Glutamatergic neuron (in vitro differentiated cells): ENCODE data around the gene RAPGEF6. TPM values are rescaled to one million over a fixed set of nuclear protein-coding genes. Genes with fewer than 3 reads are reported as not detected.

ENCODE experiments used
- DNase-seq: peaks from one replicate; pipeline ENCODE4 v3.0.0; 2022
- H3K27ac Mint-ChIP-seq: one replicate; pipeline ENCODE4 v1.8.0; 2020; ENCODE audit warnings: mild to moderate bottlenecking, mixed read lengths, inconsistent platforms; ENCODE audit not compliant: unreplicated experiment
- H3K27me3 Mint-ChIP-seq: one replicate; pipeline ENCODE4 v1.8.0; 2020; ENCODE audit warnings: mild to moderate bottlenecking, moderate library complexity, mixed read lengths, inconsistent platforms; ENCODE audit not compliant: unreplicated experiment
- H3K36me3 Mint-ChIP-seq: one replicate; pipeline ENCODE4 v1.8.0; 2020; ENCODE audit warnings: mild to moderate bottlenecking, mixed read lengths, inconsistent platforms; ENCODE audit not compliant: unreplicated experiment
- H3K4me1 Mint-ChIP-seq: one replicate; pipeline ENCODE4 v1.8.0; 2020; ENCODE audit warnings: mild to moderate bottlenecking, low read depth, mixed read lengths, inconsistent platforms; ENCODE audit not compliant: unreplicated experiment
- H3K4me3 Mint-ChIP-seq: one replicate; pipeline ENCODE4 v1.8.0; 2020; ENCODE audit warnings: mild to moderate bottlenecking, mixed read lengths, inconsistent platforms; ENCODE audit not compliant: unreplicated experiment
- H3K9me3 Mint-ChIP-seq: one replicate; pipeline ENCODE4 v1.8.0; 2020; ENCODE audit warnings: mild to moderate bottlenecking, moderate library complexity, mixed read lengths, inconsistent platforms; ENCODE audit not compliant: unreplicated experiment
- CTCF ChIP-seq: fragments of 200-600 bp; sonication (generic); IDR thresholded peaks from one replicate; pipeline ENCODE4 v1.5.0; 2021; ENCODE audit not compliant: partially characterized antibody, unreplicated experiment
- total RNA-seq: library from RNA; stranded (reverse); fragmentation: NEBNext Ultra II Directional; extraction: Animal tissue kit (Norgen Biotek cat#: 25700); gene quantifications from one replicate; pipeline ENCODE4 v1.2.1, GENCODE V29; 2021; ENCODE audit not compliant: unreplicated experiment

The RAPGEF6 gene
- total RNA-seq, 1 donor from 2014 or later = 278 TPM

GRCh38 chr5:131550606-131551005 is 84.4 kb downstream of the RAPGEF6 start:
- Mint-ChIP-seq H3K36me3 (no peaks in the 10 kb centered on the region), H3K4me1 (peaks cover 5% of the 10 kb centered on the region), H3K27me3 (no peaks in the 10 kb centered on the region), H3K9me3 (no peaks in the 10 kb centered on the region), H3K27ac (no peak overlapping the region), H3K4me3 (no peak overlapping the region)
- no peak for DNase-seq
- no peak for TF ChIP-seq CTCF

GRCh38 chr5:131548176-131548575 is 86.9 kb downstream of the RAPGEF6 start:
- peaks cover 5% of the 10 kb centered on the region for H3K4me1 Mint-ChIP-seq
- H3K27ac Mint-ChIP-seq = no peak overlapping the region
- H3K36me3 Mint-ChIP-seq = no peaks in the 10 kb centered on the region
- H3K4me3 Mint-ChIP-seq = no peak overlapping the region
- no peaks in the 10 kb centered on the region for H3K9me3 Mint-ChIP-seq
- no peak for TF ChIP-seq CTCF
- no peak for DNase-seq
- no peaks in the 10 kb centered on the region for H3K27me3 Mint-ChIP-seq

- no peak for DNase-seq
- H3K36me3 Mint-ChIP-seq = no peaks in the 10 kb centered on the region
- H3K4me1 Mint-ChIP-seq = peaks cover 7% of the 10 kb centered on the region
- no peak overlapping the region for H3K4me3 Mint-ChIP-seq
- H3K9me3 Mint-ChIP-seq = no peaks in the 10 kb centered on the region
- no peak overlapping the region for H3K27ac Mint-ChIP-seq
- H3K27me3 Mint-ChIP-seq = no peaks in the 10 kb centered on the region
- TF ChIP-seq CTCF = no peak
Measured at GRCh38 chr5:131545845-131546244, 89.2 kb downstream of the RAPGEF6 start.

GRCh38 chr5:131542723-131543122 is 92.3 kb downstream of the RAPGEF6 start:
- TF ChIP-seq CTCF = no peak
- H3K9me3 Mint-ChIP-seq = peaks cover under 1% of the 10 kb centered on the region
- H3K36me3 Mint-ChIP-seq = no peaks in the 10 kb centered on the region
- no peak overlapping the region for H3K27ac Mint-ChIP-seq
- H3K4me3 Mint-ChIP-seq = no peak overlapping the region
- no peaks in the 10 kb centered on the region for H3K27me3 Mint-ChIP-seq
- no peak for DNase-seq
- H3K4me1 Mint-ChIP-seq = peaks cover 16% of the 10 kb centered on the region

GRCh38 chr5:131541762-131542161 is 93.3 kb downstream of the RAPGEF6 start:
- no peak for TF ChIP-seq CTCF
- Mint-ChIP-seq H3K27ac (no peak overlapping the region), H3K4me3 (no peak overlapping the region), H3K9me3 (peaks cover 2% of the 10 kb centered on the region), H3K4me1 (peaks cover 22% of the 10 kb centered on the region), H3K36me3 (no peaks in the 10 kb centered on the region), H3K27me3 (no peaks in the 10 kb centered on the region)
- DNase-seq = no peak
